GM18498 (cell line): ENCODE measurements around the gene CENPP.

Experiments
- ATAC-seq: cut with Tn5 transposase; IDR thresholded peaks from one replicate; pipeline ENCODE4 v1.9.1; 2021; ENCODE audit warnings: mild to moderate bottlenecking, moderate library complexity; ENCODE audit not compliant: unreplicated experiment

Gene CENPP

GRCh38 chr9:92633614-92634278, 308.0 kb downstream of the CENPP start:
- ATAC-seq = no peak

GRCh38 chr9:92634712-92635605, 309.2 kb downstream of the CENPP start:
- peak; percentile 70 for ATAC-seq

- no peak for ATAC-seq
These were observed 310.0 kb downstream of the CENPP start for GRCh38 chr9:92635760-92636159.

- no peak for ATAC-seq
These were observed 310.9 kb downstream of the CENPP start for GRCh38 chr9:92636627-92637026.

- no peak for ATAC-seq
These were observed 311.6 kb downstream of the CENPP start for GRCh38 chr9:92637326-92637725.

- ATAC-seq = no peak
These were observed 312.3 kb downstream of the CENPP start for GRCh38 chr9:92637886-92638620.

- no peak for ATAC-seq
These were observed 312.9 kb downstream of the CENPP start for GRCh38 chr9:92638621-92639101.

GRCh38 chr9:92639124-92639523, 313.4 kb downstream of the CENPP start:
- ATAC-seq = no peak

- ATAC-seq = no peak
These were observed 314.1 kb downstream of the CENPP start for GRCh38 chr9:92639791-92640271.

GRCh38 chr9:92640398-92641091, 314.8 kb downstream of the CENPP start:
- no peak for ATAC-seq

GRCh38 chr9:92641092-92641809, 315.5 kb downstream of the CENPP start:
- no peak for ATAC-seq

- no peak for ATAC-seq
These were observed 316.3 kb downstream of the CENPP start for GRCh38 chr9:92642041-92642451.

- no peak for ATAC-seq
These were observed 316.8 kb downstream of the CENPP start for GRCh38 chr9:92642564-92642963.

GRCh38 chr9:92644278-92644677, 318.5 kb downstream of the CENPP start:
- ATAC-seq = no peak

- ATAC-seq = no peak
These were observed 319.3 kb downstream of the CENPP start for GRCh38 chr9:92645041-92645440.

- no peak for ATAC-seq
These were observed 322.1 kb downstream of the CENPP start for GRCh38 chr9:92647671-92648473.

- ATAC-seq = no peak
These were observed 322.8 kb downstream of the CENPP start for GRCh38 chr9:92648474-92648971.

- ATAC-seq = no peak
These were observed 323.3 kb downstream of the CENPP start for GRCh38 chr9:92649007-92649406.

GRCh38 chr9:92650296-92650695, 324.5 kb downstream of the CENPP start:
- ATAC-seq = no peak
